K562 (cell line): ENCODE measurements around the gene MIR17HG. TPM values are rescaled to one million over a fixed set of nuclear protein-coding genes. Genes with fewer than 3 reads are reported as not detected.
A peak's percentile ranks its signal among the peaks of the same experiment; 100 is the strongest.

Experiments
- ATAC-seq: fragments of 200-7000 bp; cut with Tn5 transposase; 3 replicates; pipeline ENCODE4 v1.9.1; 2020; ENCODE audit warnings: moderate library complexity
- BruUV-seq: library from RNA; stranded (reverse); fragments of 400-500 nt; replicated peaks from 2 replicates; lab custom pipeline; 2021; lab: Mats Ljungman, UMichigan
- CTCF ChIA-PET: fragments of 300-600 bp; formaldehyde crosslinking; extraction: SDS; loops from one replicate; lab custom pipeline; 2021; ENCODE audit warnings: low intra/inter-chr PET ratio; lab: Yijun Ruan, JAX
- POLR2A ChIA-PET: fragments of 300-600, 350-650 bp; sonication (Branson Sonifier 250); formaldehyde crosslinking; extraction: SDS; loops from one replicate; lab custom pipeline; 2021; ENCODE audit warnings: antibody characterized with exemption, inconsistent platforms; lab: Yijun Ruan, JAX
- DNase-seq, 4 experiments: peaks; one replicate each; pipeline versions ENCODE4 v3.0.0 to v3.0.0-alpha.2; 2011 to 2018; ENCODE audit warnings: low spot score in 3 of 4, mixed read lengths in 3 of 4; ENCODE audit errors: extremely low read depth in 1 of 4
- FAIRE-seq: peaks from 2 replicates; lab custom pipeline; 2011; peaks lifted over from hg19 to GRCh38; lab: Jason Lieb, UNC
- H2AFZ ChIP-seq: 2 replicates; pipeline ENCODE4 v1.6.0; 2011; ENCODE audit warnings: low read depth, low read length, control low read depth, inconsistent platforms
- H3K27ac ChIP-seq: fragments of 200-600 bp; 3 replicates; pipeline ENCODE4 v1.8.0; 2011; ENCODE audit warnings: low read depth, mild to moderate bottlenecking, control low read depth, inconsistent platforms, low read length, moderate library complexity, mixed read lengths; ENCODE audit errors: extremely low read depth
- H3K27me3 ChIP-seq, 2 experiments: fragments of 300-600 bp in 1 of 2; 2 replicates in 1 of 2; 3 replicates in 1 of 2; pipeline versions ENCODE4 v1.6.0 to v1.8.0; 2011; ENCODE audit warnings: inconsistent platforms in 2 of 2, low read length in 2 of 2, mild to moderate bottlenecking in 1 of 2, mixed read lengths in 1 of 2, moderate library complexity in 1 of 2; ENCODE audit not compliant: control insufficient read depth in 2 of 2, insufficient read depth in 2 of 2
- H3K36me3 ChIP-seq: fragments of 300-600 bp; 3 replicates; pipeline ENCODE4 v1.8.0; 2011; ENCODE audit warnings: mild to moderate bottlenecking, low read length, inconsistent platforms; ENCODE audit not compliant: control insufficient read depth, insufficient read depth
- H3K4me1 ChIP-seq, 2 experiments: fragments of 200-600 bp in 1 of 2; replicated peaks in 1 of 2; 2 replicates in 1 of 2; 3 replicates in 1 of 2; pipeline versions ENCODE4 v1.5.1 to v1.8.0; 2011; ENCODE audit warnings: inconsistent platforms in 2 of 2, low read length in 2 of 2, mild to moderate bottlenecking in 1 of 2, mixed read lengths in 1 of 2, moderate library complexity in 1 of 2; ENCODE audit not compliant: control insufficient read depth in 2 of 2, insufficient read depth in 2 of 2
- H3K4me2 ChIP-seq: 2 replicates; pipeline ENCODE4 v1.6.1; 2011; ENCODE audit warnings: low read length, control low read depth, inconsistent platforms, mixed read lengths; ENCODE audit not compliant: insufficient read depth
- H3K4me3 ChIP-seq: fragments of 200-600 bp; sonication (generic), shearing (Covaris generic); 2 replicates; pipeline ENCODE4 v1.5.1; 2016; ENCODE audit warnings: control low read depth, inconsistent platforms
- H3K79me2 ChIP-seq: fragments of 200-600 bp; 3 replicates; pipeline ENCODE4 v1.8.0; 2011; ENCODE audit warnings: low read length, inconsistent platforms; ENCODE audit not compliant: control insufficient read depth, insufficient read depth
- H3K9ac ChIP-seq, 2 experiments: 2 replicates each; pipeline versions ENCODE4 v1.6.0 to v1.6.1; 2011; ENCODE audit warnings: low read depth in 2 of 2, low read length in 2 of 2, control low read depth in 1 of 2, inconsistent platforms in 1 of 2, mild to moderate bottlenecking in 1 of 2, mixed read lengths in 1 of 2; ENCODE audit not compliant: insufficient read depth in 1 of 2
- H3K9me1 ChIP-seq: one replicate; pipeline ENCODE4 v1.6.0; 2011; ENCODE audit warnings: inconsistent platforms, mild to moderate bottlenecking, low read length, moderate library complexity; ENCODE audit not compliant: control insufficient read depth, insufficient read depth
- H3K9me3 ChIP-seq: replicated peaks from 2 replicates; pipeline ENCODE4 v1.5.1; 2011; ENCODE audit warnings: low read depth, low read length, inconsistent platforms; ENCODE audit not compliant: control insufficient read depth, insufficient read depth
- H4K20me1 ChIP-seq: replicated peaks from 2 replicates; pipeline ENCODE4 v1.6.1; 2011; ENCODE audit warnings: low read length, inconsistent platforms, mixed read lengths; ENCODE audit not compliant: control insufficient read depth, insufficient read depth
- CBX5 ChIP-seq: IDR thresholded peaks from 2 replicates; pipeline ENCODE4 v1.6.1; 2014; ENCODE audit warnings: low read depth, borderline replicate concordance
- ETV1 ChIP-seq: fragments of 450-650 bp; conservative IDR thresholded peaks from 2 replicates; pipeline ENCODE4 v1.6.1; 2016; ENCODE audit warnings: missing genetic modification characterization, control low read depth, low read depth, missing compliant biosample characterization
- FOXA3 ChIP-seq, 2 experiments: fragments of 450-650 bp in 1 of 2; sonication (generic) in 1 of 2; formaldehyde crosslinking; IDR thresholded peaks in 1 of 2; conservative IDR thresholded peaks in 1 of 2; 2 replicates each; pipeline versions ENCODE4 v1.4.0 to v1.8.0; 2020 to 2022; ENCODE audit warnings: mild to moderate bottlenecking in 2 of 2, missing genetic modification reagents in 1 of 2
- GTF2F1 ChIP-seq: IDR thresholded peaks from 2 replicates; pipeline ENCODE4 v1.6.1; 2011; ENCODE audit warnings: low read depth, low read length, improper control_type of control experiment
- SRF ChIP-seq, 2 experiments: fragments of 250-450, 450-650 bp in 1 of 2; sonication (Bioruptor Pico) in 1 of 2; sonication (generic) in 1 of 2; formaldehyde crosslinking; IDR thresholded peaks; 2 replicates each; pipeline versions ENCODE4 v1.5.0 to v1.5.1; 2020 to 2022; ENCODE audit warnings: mild to moderate bottlenecking in 1 of 2, missing genetic modification reagents in 1 of 2
- ZNF197 ChIP-seq: fragments of 200-800 bp; sonication (Bioruptor generic); IDR thresholded peaks from 2 replicates; pipeline ENCODE4 v1.6.1; 2016; ENCODE audit warnings: low read depth, missing genetic modification characterization, missing compliant biosample characterization
- ZNF384 ChIP-seq: IDR thresholded peaks from 2 replicates; pipeline ENCODE4 v1.6.1; 2012; ENCODE audit warnings: low read depth, low read length, improper control_type of control experiment
- WGBS: fragments of 100-300 bp; shearing (Covaris generic); methylation state at CpG from one replicate; pipeline ENCODE4 v1.1.6; 2016; ENCODE audit warnings: low coverage, mixed read lengths; ENCODE audit not compliant: insufficient coverage; ENCODE audit errors: missing lambda C conversion rate; 5-methylcytosine and 5-hydroxymethylcytosine counted together
- in situ Hi-C: fragments of 300-500 bp; cut with MboI; formaldehyde crosslinking; loops from 4 replicates; pipeline ENCODE4 v1.15.0; 2018; ENCODE audit warnings: inconsistent platforms, mixed read lengths
- intact Hi-C: fragments of 100-400 bp; cut with micrococcal nuclease; formaldehyde crosslinking; loops from 2 replicates; pipeline ENCODE4 v1.14.2; 2022
- polyA plus RNA-seq, 8 experiments: library from polyadenylated mRNA; depleted of rRNA in 4 of 8; stranded (reverse) in 5 of 8; unstranded in 3 of 8; fragments of >200 nt; fragmentation: Nextera tagmentation in 2 of 8; fragmentation: Illumina TruSeq in 1 of 8; extraction: Ambion mirVana in 2 of 8; extraction: Trizol in 1 of 8; gene quantifications; 2 replicates each; pipeline versions ENCODE4 v1.2.1 to v1.2.3, GENCODE V29; 2011 to 2014; ENCODE audit warnings: inconsistent platforms in 1 of 8, missing spikeins in 1 of 8
- total RNA-seq, 7 experiments: library from RNA; depleted of rRNA in 6 of 7; stranded (reverse); fragments of >200 nt in 6 of 7; fragmentation: Illumina TruSeq in 2 of 7; extraction: Trizol in 2 of 7; gene quantifications; 2 replicates each; pipeline versions ENCODE4 v1.2.1 to v1.2.3, GENCODE V29; 2011 to 2021; ENCODE audit warnings: low replicate concordance in 1 of 7
- TF ChIP-seq, protein P1 (sequence below): sonication (generic); formaldehyde crosslinking; IDR thresholded peaks from 2 replicates; pipeline ENCODE4 v1.8.1; 2023; ENCODE audit warnings: mild to moderate bottlenecking, missing genetic modification reagents, moderate library complexity
- TF ChIP-seq, protein P2 (sequence below), 2 experiments: fragments of 450-650 bp in 1 of 2; sonication (generic) in 1 of 2; formaldehyde crosslinking in 1 of 2; IDR thresholded peaks in 1 of 2; conservative IDR thresholded peaks in 1 of 2; 2 replicates each; pipeline versions ENCODE4 v1.6.1 to v1.8.1; 2016 to 2023; ENCODE audit warnings: mild to moderate bottlenecking in 2 of 2, moderate library complexity in 2 of 2, inconsistent platforms in 1 of 2, missing genetic modification reagents in 1 of 2

MIR17HG gene
- total and polyA plus RNA-seq, 9 of the 15 experiments (the other 6 are each of a cell fraction or from before 2014, with no cell fraction given), result 44.2 to 218 (median 77.8) TPM

GRCh38 chr13:91346062-91346461 is 1.4 kb upstream of the MIR17HG start:
- ChIA-PET CTCF (no interaction called here), POLR2A (interaction anchor here (0.6 to 3.2 kb wide), 4 partner anchors 8 to 141 kb away, joined by 3 to 85 read pairs (median 20); no protein-coding TSS in a partner anchor)
- intact Hi-C loops (loop anchor here (2.0 kb wide), 2 partner anchors 53 to 195 kb away; partner anchors contain the start of gene GPC5), in situ Hi-C loops (no loop called here)
- BruUV-seq, result no TSS peak
- Histone ChIP-seq H2AFZ (peak overlapping the region; percentile 92), H3K4me2 (no peak overlapping the region), H3K27ac (no peak overlapping the region), H4K20me1 (peaks cover 18% of the 10 kb centered on the region), H3K36me3 (peaks cover 21% of the 10 kb centered on the region), H3K9ac (no peak overlapping the region), H3K4me3 (no peak overlapping the region), H3K9me1 (peaks cover 6% of the 10 kb centered on the region), H3K27me3 (peaks cover 0 to 6% of the 10 kb centered on the region in 2 experiments; a peak in 1 of 5 replicates), H3K9me3 (no peaks in the 10 kb centered on the region), H3K79me2 (peaks cover 41% of the 10 kb centered on the region), H3K4me1 (peaks cover 11 to 19% of the 10 kb centered on the region in 2 experiments)
- WGBS, result 65% methylated on average over 4 of the region's 4 CpGs
- no peak for ATAC-seq
- FAIRE-seq, result no peak
- DNase-seq, result peak in 1 of 4 experiments; percentile 30
- no peak for TF ChIP-seq GTF2F1

- Histone ChIP-seq H3K9ac (peak overlapping the region; percentile 95 to 96), H3K4me2 (peak overlapping the region; percentile 87), H4K20me1 (peaks cover 26% of the 10 kb centered on the region), H3K9me1 (peaks cover 9% of the 10 kb centered on the region), H3K27me3 (0 out of 5 replicates have a peak, but pooled peaks cover 0 to 2% of the 10 kb centered on the region in 2 experiments), H3K4me3 (peak overlapping the region; percentile 58), H3K27ac (peak overlapping the region; percentile 85), H3K79me2 (peaks cover 48% of the 10 kb centered on the region), H3K4me1 (peaks cover 16 to 26% of the 10 kb centered on the region in 2 experiments), H3K9me3 (no peaks in the 10 kb centered on the region), H2AFZ (peak overlapping the region; percentile 92), H3K36me3 (peaks cover 29% of the 10 kb centered on the region)
- 5% methylated on average over 11 of the region's 11 CpGs for WGBS
- intact Hi-C loops (loop anchor here (2.0 kb wide), 2 partner anchors 52 to 194 kb away; partner anchors contain the start of gene GPC5), in situ Hi-C loops (no loop called here)
- POLR2A ChIA-PET, result interaction anchor here (0.6 to 3.2 kb wide), 24 partner anchors 9 to 443 kb away, joined by 3 to 85 read pairs (median 4); no protein-coding TSS in a partner anchor
- FAIRE-seq (peak; percentile 44), ATAC-seq (peak; percentile 9), DNase-seq (peak; percentile 71 to 86 (median 74))
- TSS peak; percentile 90 for BruUV-seq
- CTCF ChIA-PET, result interaction anchor here (0.7 to 1.5 kb wide), 4 partner anchors 28 to 214 kb away, joined by 3 to 6 read pairs (median 3); no protein-coding TSS in a partner anchor
- TF ChIP-seq ZNF384, result no peak
- TF ChIP-seq FOXA3 (CRISPR knock-in tag; conservative IDR thresholded peaks at IDR 0.05 in 1 of 2, IDR thresholded peaks at IDR 0.05 in 1 of 2), result no peak
- TF ChIP-seq, protein P1, sequence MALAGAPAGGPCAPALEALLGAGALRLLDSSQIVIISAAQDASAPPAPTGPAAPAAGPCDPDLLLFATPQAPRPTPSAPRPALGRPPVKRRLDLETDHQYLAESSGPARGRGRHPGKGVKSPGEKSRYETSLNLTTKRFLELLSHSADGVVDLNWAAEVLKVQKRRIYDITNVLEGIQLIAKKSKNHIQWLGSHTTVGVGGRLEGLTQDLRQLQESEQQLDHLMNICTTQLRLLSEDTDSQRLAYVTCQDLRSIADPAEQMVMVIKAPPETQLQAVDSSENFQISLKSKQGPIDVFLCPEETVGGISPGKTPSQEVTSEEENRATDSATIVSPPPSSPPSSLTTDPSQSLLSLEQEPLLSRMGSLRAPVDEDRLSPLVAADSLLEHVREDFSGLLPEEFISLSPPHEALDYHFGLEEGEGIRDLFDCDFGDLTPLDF (CRISPR knock-in tag), result peak; percentile 28; the same call in 1 of the 2 replicates
- TF ChIP-seq SRF (CRISPR knock-in tag; IDR thresholded peaks at IDR 0.05), result no peak
- TF ChIP-seq ZNF197, result no peak
- TF ChIP-seq CBX5, result no peak
- no peak for TF ChIP-seq ETV1
- TF ChIP-seq, protein P2, sequence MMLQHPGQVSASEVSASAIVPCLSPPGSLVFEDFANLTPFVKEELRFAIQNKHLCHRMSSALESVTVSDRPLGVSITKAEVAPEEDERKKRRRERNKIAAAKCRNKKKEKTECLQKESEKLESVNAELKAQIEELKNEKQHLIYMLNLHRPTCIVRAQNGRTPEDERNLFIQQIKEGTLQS (IDR thresholded peaks at IDR 0.05), result no peak
- TF ChIP-seq, protein P2 (CRISPR knock-in tag; conservative IDR thresholded peaks at IDR 0.05), result peak; percentile 91
These were observed 661 bp upstream of the MIR17HG start for GRCh38 chr13:91346850-91347201.
